PC-3 (cell line): ENCODE data around the gene TWF2.

Experiments
- CTCF ChIP-seq: fragments of 300-600 bp; sonication (generic); conservative IDR thresholded peaks from 2 replicates; pipeline ENCODE4 v1.5.1; 2017; ENCODE audit warnings: antibody characterized with exemption, low read depth, mild to moderate bottlenecking, low read length
- EZH2phosphoT487 ChIP-seq: fragments of 300-600 bp; sonication (generic); IDR thresholded peaks from 2 replicates; pipeline ENCODE4 v1.6.1; 2018; ENCODE audit warnings: mild to moderate bottlenecking, antibody characterized with exemption, low read length, borderline replicate concordance

- no peak for TF ChIP-seq CTCF
- no peak for TF ChIP-seq EZH2phosphoT487
Measured at GRCh38 chr3:52236424-52236886, 2.5 kb downstream of the TWF2 start.
